ENCODE results near the gene F2RL1.
"Not testable (repeated sequence)": the region's sequence is repeated elsewhere in the genome, so short reads cannot be mapped to it uniquely, and the experiment has no call there.

F2RL1 gene, protein sequence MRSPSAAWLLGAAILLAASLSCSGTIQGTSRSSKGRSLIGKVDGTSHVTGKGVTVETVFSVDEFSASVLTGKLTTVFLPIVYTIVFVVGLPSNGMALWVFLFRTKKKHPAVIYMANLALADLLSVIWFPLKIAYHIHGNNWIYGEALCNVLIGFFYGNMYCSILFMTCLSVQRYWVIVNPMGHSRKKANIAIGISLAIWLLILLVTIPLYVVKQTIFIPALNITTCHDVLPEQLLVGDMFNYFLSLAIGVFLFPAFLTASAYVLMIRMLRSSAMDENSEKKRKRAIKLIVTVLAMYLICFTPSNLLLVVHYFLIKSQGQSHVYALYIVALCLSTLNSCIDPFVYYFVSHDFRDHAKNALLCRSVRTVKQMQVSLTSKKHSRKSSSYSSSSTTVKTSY

DNA sequence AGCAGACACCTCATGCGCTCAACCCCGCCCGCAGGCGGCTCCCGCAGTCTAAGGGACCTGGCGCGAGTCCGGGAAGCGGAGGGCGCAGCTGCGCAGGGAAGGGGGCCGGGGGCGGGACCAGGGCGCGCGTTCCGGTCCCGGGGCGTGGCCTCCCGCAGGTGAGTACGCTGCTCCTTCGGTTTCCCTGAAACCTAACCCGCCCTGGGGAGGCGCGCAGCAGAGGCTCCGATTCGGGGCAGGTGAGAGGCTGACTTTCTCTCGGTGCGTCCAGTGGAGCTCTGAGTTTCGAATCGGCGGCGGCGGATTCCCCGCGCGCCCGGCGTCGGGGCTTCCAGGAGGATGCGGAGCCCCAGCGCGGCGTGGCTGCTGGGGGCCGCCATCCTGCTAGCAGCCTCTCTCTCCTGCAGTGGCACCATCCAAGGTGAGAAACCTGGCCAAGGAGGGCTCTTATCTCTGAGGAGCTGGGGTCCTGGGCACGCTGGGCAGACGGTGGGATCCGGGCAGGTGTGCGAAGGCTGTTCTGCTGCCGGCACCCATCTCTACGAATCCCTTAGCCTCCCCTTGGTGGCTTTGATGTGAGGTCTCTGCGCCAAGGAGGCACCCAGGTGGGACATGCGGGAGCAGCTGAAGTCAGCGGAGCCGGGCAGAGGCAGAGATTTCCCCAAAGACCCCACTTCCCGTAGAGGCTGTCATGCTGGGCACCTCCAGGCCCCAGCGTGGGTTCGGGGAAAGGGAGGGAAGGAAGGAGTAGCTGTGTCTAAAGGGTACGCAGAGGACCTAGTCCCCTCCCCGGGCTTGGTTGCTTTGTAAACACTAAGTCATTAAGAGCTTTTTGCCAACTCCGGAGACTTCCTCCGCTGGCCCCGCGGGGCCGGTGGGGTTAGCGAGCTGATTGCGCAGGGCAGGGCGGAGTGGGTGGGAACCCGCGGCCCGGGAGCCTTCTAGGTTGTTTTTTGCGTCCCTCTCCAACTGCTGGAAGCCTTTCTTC, at the start of gene F2RL1:
Gene F2RL1, plus strand, starts transcription at position 187 of the 988 bp plus-strand sequence. Its CDS starts 153 bp downstream, at position 340.
- DNase-seq (ENCODE audit: low read depth) = no peak

DNA sequence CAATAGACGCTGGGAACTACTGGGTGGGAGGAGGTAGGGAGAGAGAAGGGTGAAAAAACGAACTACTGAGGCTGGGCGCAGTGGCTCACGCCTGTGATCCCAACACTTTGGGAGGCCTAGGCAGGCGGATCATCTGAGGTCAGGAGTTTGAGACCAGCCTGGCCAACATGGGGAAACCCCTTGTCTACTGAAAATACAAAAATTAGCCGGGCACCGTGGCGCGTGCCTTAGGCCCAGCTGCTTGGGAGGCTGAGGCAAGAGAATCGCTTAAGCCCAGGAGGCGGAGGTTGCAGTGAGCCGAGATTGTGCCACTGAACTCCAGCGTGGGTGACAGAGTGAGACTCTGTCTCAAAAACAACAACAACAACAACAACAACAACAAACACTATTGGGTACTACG, 47.8 kb upstream of the F2RL1 start:
- DNase-seq (ENCODE audit: low read depth) = not testable (repeated sequence)

DNA sequence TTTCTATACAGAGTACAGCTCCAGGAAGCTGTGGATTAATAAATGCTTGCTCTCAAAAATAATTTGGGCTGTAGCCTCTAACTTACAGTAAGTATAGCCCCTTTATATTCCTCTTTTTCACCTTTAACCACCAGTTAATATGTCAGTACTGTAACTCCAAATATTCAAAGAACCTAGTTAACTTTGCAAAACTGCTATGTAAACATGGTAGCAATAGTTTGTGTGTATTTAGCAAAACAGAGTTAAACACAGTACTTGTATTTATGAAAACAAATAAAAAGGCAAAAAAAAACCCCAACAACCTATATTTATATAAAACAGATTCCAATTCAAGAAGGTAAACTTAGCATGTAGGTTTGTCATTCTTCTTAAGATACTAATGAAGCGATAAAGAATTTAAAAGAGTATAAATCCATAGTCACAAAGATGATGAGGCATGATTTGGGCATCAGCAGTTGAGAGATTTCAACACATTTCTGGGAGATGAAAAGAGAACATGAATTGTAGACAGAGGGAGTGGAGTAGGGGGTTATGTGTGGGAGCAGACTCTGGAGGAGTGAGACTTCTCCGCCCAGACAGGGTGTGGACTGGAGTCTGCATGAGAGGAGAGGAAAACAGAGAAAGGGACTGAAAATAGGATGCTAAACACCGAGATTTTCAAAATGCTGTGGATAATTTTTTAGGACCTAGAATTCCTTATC, 47.0 kb upstream of the F2RL1 start:
- no peak for DNase-seq (ENCODE audit: low read depth)

DNA sequence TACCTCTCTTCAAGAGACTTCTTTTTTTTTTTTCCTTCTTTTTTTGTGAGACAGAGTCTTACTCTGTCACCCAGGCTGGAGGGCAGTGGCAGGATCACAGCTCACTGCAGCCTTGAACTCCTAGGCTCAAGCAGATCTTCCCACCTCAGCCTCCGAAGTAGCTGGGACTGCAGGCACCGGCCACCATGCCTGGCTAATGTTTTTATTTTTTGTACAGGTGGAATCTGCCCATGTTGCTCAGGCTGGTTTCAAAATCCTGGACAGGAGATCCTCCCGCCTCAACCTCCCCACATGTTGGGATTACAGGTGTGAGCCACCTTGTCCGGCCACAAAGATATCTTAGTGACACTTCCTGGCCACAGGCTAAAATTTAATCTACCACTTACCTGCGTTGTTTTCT, 42.9 kb upstream of the F2RL1 start:
- no peak for DNase-seq (ENCODE audit: low read depth)

DNA sequence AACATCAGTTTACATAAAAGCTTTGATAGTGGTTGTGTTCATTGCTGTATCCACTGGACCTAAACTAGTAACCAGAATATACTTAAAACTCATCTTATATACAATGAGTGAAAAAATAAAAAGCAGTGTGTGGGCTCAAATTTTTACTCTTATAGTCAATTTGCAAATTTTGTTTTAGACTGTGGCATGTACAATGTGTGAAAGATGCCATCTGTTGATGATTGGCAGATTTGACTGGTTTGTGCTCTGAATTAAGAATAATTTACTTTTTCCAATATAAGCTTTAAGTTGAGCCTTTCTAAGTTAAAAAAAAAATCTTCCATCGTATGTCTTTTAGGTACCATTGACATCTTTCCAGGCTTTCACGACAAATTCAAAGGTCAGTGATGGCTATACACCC, 42.4 kb upstream of the F2RL1 start:
- no peak for DNase-seq (ENCODE audit: low read depth)

DNA sequence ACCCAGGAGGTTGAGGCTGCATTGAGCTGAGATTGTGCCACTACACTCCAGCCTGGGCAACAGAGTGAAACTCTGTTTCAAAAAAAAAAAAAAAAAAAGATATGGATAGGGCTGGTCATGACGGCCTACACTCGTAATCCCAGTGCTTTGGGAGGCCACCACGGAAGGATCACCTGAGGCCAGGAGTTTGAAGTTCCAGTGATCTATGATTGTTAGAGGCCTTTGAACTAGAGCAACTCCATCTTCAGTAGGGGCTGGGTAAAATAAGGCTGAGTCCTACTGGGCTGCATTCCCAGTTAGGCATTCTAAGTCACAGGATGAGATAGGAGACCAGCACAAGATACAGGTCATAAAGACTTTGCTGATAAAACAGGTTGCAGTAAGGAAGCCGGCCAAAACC, 38.2 kb upstream of the F2RL1 start:
- not testable (repeated sequence) for DNase-seq (ENCODE audit: low read depth)

DNA sequence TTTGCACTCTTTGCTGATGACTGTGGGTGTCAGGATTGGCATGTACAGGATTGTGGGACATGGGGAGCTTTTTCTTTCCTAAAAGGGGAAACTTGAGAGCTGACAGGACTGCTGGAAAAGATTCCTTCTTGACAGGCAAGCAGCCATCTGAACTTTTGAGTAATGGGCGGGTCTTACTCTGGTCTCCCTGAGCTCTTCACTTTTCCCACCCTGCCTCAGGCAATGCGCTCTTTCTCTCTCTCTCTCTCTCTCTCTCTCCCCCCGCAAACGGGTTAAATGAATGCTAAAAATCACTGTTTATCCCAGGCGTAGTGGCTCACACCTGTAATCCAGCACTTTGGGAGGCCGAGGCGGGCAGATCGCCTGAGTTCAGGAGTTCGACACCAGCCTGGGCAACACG, 37.1 kb upstream of the F2RL1 start:
- no peak for DNase-seq (ENCODE audit: low read depth)

DNA sequence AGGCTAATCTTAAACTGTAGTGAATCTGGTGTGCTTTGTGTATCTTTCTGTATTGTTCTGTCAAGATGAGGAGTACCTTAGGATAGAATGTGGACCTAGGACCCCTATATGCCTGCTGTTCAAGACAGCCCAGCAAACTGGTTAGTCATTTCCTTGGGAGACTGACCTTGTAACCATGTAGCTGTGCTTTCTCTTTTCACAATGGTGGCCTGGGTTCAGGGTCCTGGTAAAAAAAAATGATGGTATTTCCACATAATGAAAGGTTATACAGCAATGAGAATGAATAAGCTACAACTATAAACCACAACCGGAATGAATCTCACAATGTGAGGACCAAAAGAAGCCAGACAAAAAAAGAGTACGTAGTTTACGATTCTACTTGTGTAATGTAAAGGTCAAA, 36.4 kb upstream of the F2RL1 start:
- DNase-seq (ENCODE audit: low read depth) = no peak

DNA sequence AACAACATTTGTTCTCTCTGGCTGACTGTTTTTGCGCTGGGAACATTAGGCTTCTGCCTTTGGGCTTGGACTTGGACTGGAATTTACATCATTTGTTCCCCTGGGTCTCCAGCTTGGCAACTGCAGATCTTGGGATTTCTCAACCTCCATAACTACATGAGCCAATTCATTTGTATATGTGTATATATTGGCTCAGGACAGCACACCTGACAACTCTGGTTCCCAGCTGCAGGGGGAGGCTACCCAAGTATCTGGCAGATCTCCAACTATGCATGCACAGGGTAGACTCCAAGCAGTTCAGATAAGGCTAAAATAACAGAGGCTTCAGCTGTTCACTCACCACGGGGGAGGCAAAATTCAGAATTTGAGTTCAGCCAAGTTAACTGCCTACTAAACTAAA, 31.6 kb upstream of the F2RL1 start:
- DNase-seq (ENCODE audit: low read depth) = no peak

DNA sequence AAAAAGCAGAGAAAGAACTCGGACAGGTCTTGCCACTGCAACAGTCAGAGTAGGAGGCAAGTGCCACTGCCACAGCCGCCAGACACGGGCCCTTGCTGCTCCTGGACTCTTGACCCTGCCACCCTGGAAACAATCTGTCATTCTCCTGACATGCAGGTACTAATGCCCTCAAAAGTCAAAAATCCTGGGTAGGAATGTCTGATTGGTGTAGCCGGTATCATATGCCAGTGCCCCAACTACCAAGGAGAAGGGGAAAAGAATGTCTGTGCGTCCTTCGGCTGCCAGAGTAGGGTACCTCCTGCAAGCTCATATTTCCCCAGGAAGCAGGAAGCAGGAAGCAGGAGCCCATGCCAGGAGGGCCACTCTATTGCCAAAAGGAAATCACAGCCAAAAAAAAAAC, 30.5 kb upstream of the F2RL1 start:
- no peak for DNase-seq (ENCODE audit: low read depth)

DNA sequence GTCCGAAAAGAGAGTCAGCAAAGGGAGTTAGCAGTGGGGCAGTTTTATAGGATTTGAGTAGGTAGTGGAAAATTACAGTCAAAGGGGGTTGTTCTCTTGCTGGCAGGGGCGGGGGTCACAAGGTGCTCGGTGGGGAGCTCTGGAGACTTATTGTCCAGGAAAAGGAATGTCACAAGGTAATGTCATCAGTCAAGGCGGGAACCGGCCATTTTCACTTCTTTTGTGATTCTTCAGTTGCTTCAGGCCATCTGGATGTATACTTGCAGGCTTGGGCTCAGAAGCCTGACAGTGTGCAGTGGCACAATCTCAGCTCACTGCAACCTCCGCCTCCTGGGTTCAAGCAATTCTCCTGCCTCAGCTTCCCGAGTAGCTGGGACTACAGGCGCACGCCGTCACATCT, 29.6 kb upstream of the F2RL1 start:
- DNase-seq (ENCODE audit: low read depth) = not testable (repeated sequence)

DNA sequence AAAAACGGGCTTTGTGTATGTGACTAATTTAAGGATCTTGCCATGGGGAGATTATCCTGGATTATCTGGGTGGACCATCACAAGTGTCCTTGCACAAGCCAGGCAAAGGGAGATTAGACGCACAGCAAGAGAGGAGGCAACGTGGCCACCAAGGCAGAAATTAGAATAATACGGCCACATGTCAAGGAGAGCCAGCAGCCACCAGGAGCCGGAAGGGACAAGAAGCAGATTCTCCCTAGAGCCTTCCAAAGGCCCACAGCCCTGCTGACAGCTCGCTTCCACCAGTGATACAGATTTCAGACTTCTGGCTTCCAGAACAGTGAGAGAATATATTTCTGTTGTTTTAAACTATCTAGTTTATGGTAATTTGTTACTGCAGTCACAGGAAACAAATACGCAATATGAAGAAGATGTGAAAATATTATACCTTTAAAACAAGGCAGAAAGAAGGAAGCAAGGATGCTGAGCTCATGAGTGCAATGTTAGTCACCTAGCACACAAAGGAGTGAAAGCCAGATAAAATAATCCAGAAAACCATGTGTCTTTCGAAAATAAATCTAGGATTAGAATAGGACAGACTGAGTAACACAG, 28.7 kb upstream of the F2RL1 start:
- no peak for DNase-seq (ENCODE audit: low read depth)

DNA sequence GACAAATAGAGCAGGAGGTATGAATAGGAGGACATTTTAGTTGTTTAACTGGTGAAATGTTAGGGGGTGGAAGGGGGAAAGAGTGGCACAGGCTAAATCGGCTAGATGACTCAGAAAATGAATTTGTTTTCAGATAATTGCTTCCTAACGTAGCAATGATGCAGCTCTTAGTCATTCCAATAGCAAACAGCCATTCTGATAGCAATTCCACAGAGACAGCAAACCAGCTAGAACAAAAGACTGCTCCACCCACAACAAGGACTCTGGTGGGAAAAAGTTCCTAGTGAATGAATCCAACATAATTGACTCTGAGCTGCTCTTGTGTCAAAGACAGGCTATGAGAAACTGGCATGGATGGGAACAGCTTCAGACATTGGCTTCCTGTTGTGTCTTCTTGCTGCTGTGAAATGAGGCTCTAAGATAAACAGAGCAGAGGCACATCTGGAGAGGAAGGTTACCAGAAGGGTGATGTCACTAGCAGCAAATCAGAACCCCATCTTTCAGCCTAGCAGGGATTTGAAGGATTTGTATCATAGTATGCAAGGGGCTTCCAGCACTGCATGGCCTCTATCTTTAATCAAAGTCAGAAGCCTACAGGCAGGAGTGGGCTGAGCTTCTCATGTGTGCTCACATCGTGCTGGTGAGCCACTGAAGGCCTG, 28.1 kb upstream of the F2RL1 start:
- DNase-seq (ENCODE audit: low read depth) = peak; percentile 99

DNA sequence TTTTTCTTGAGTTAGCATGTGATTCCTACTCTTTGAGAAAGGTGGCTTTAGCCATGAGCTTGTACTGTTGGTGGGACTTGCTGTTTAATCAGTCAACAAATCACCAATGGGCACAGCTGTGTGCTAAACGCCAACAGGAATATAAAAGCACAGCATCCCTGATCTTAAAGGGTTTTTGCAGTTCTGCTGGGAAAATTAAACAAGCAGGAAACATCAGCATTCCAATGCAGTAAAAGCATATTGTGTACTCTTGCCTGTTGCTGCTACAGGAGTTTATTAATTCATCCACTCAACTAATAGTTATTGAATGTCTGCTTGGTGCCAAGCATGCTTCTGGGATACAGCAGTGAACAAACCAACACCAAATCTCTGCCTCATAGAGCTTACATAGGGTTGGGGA, 27.4 kb upstream of the F2RL1 start:
- no peak for DNase-seq (ENCODE audit: low read depth)

DNA sequence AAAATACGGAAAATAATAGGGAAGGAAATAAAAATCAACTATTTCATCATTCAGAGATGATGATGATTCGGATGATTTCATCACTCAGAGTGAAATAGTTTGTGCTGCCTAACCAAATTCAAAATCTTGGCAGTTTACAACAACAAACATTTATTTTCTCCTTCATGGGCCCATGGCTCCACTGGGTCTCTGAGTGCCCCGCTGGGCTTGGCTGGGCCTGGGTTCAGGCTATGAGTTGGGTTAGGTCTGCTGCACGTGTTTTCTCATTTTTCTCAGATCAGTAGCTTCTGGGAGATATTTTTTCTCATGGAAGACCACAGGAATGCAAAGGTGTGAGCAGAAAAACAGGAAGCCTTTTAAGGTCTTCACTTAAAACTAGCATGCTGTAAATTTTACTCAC, 24.0 kb upstream of the F2RL1 start:
- DNase-seq (ENCODE audit: low read depth) = no peak

DNA sequence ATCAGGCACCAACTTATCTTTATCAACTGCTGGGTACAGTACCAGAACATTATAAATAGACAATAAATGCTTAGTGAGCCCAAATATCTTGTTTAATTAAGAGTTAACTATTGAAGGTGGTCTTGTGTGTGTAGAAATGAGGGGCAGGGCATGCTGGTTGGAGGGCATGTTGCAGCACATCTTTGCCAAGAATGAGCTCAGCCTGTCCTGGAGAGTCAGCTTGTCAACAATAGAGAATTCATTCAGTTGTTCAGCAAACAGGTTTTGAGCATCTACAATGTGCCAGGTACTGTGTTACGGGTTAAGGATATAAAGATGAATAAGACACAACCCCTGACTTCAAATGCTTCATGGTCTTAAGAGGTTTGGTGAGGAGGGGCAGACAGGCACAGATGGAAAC, 19.2 kb upstream of the F2RL1 start:
- DNase-seq (ENCODE audit: low read depth) = no peak

DNA sequence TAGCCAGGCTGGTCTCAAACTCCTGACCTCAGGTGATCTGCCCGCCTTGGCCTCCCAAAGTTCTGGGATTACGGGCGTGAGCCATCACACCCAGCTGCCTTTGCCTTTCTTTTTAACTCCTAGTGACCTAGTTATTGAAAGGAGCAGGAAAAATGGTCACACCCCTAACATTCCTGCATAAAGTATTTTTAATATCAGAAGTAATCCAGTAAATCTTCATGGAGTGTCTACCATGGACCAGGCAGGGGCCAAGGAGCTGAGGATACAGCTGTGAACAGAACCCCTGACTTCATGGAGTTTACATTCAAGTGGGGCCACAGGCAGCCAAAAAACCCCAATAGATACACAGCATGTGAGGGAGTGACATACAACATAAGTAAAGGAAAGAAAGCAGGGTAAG, 18.3 kb upstream of the F2RL1 start:
- no peak for DNase-seq (ENCODE audit: low read depth)

DNA sequence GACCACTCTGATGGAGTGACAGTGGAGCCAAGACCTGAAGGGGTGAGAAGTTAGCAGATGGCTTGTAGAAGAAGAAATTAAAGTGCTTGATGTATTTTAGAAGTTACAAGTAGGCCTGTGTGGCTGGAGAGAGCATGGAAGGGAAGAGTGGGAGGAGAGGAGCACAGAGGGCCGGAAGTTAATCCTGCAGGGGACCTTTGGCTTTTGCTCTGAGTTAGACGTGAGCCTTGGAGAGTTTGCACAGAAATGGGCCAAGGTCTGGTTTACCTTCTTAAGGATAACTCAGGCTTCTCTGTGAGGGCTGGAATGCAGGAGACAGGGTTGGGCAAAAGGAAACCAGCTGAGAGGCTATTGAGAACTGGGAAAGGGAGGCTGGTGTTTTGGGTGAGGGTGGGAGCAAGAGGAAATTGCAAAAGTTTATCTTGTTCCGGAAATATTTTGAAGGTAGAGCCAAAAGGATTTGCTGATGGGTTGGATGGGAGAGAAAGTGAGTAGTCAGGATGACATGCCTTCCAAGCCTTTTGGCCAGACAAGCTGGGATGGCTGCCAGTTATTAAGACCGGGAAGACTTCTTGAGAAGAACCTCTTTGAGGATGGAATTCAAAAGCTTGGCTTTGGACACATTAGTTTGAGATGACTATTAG, 17.5 kb upstream of the F2RL1 start:
- peak; percentile 42 for DNase-seq (ENCODE audit: low read depth)

DNA sequence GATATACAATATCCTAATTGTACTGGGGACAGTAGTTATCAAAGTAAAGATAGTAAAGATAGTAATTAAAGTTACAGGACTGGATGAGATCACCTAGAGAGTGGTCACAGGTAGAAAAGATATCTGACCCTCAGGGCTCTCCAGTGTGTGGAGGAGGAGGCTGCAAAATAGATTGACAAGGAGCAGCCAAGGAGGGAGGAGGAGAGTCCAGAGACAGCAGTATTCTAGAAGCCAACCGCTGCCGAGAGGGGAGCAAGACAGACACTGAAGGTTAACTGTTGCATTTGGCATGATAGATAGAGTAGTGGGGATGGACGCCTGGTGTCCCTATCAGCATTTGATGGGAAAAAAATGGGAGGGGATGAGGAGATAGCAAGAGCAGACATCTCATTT, 17.0 kb upstream of the F2RL1 start:
- no peak for DNase-seq (ENCODE audit: low read depth)

DNA sequence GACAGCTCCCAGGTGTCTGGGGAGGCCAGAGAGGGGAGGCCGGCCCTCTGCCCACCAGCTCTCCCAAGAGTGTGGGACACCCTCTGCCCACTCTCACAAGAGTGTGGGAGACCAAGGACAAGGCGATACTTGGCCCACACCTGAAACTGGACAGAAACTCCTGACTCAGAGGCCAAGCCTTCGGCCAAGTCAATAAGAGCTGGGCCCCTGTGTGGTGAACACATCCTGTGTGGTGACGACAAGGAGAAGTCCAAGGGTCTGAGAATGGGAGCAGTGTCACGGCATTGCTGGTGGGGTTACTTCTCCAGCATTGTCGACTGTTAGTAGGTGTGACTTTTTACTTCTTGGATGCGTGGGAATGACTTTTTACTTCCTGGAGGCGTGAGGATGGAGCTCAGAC, 14.6 kb upstream of the F2RL1 start:
- DNase-seq (ENCODE audit: low read depth) = no peak

Measured in GM04503 (cell line).